Esophagus muscularis mucosa (tissue), 4 donors: ENCODE results near the gene CCNI2. TPM values are rescaled to one million over a fixed set of nuclear protein-coding genes. Genes with fewer than 3 reads are reported as not detected.

Source experiments
- DNase-seq: peaks from one replicate; pipeline ENCODE4 v3.0.0-alpha.2; 2017; ENCODE audit errors: extremely low spot score
- H3K27ac ChIP-seq, 4 donors: fragments of 200-600 bp; sonication (generic); replicated peaks in 1 of 4; 1 replicate in 3 of 4; 2 replicates in 1 of 4; pipeline ENCODE4 v1.5.1; 2016 to 2019; ENCODE audit warnings: mild to moderate bottlenecking in 1 of 4
- H3K27me3 ChIP-seq, 4 donors: fragments of 200-600 bp; sonication (generic); one replicate each; pipeline versions ENCODE4 v1.5.1 to v1.6.0; 2016 to 2019
- H3K36me3 ChIP-seq, 4 donors: fragments of 200-600 bp; sonication (generic); one replicate each; pipeline ENCODE4 v1.5.1; 2016 to 2019
- H3K4me1 ChIP-seq, 4 donors: fragments of 200-600 bp; sonication (generic); one replicate each; pipeline ENCODE4 v1.5.1; 2016 to 2019
- H3K4me3 ChIP-seq, 4 donors: fragments of 200-600 bp; sonication (generic); 1 replicate in 2 of 4; 2 replicates in 2 of 4; pipeline ENCODE4 v1.5.1; 2016 to 2019; ENCODE audit warnings: mild to moderate bottlenecking in 4 of 4, moderate library complexity in 1 of 4
- H3K9me3 ChIP-seq, 4 donors: fragments of 200-600 bp; sonication (generic); 1 replicate in 3 of 4; 2 replicates in 1 of 4; pipeline ENCODE4 v1.5.1; 2016 to 2019
- CTCF ChIP-seq, 3 experiments: fragments of 200-600 bp in 2 of 3; fragments of 450-650 bp in 1 of 3; sonication (generic) in 2 of 3; IDR thresholded peaks; one replicate each; pipeline ENCODE4 v1.5.1; 2017 to 2019; ENCODE audit warnings: antibody characterized with exemption in 3 of 3, mild to moderate bottlenecking in 2 of 3, moderate library complexity in 1 of 3
- EP300 ChIP-seq: sonication (generic); formaldehyde crosslinking; IDR thresholded peaks from one replicate; pipeline ENCODE4 v1.6.1; 2017; ENCODE audit warnings: antibody characterized with exemption
- POLR2A ChIP-seq: fragments of 450-650 bp; IDR thresholded peaks from one replicate; pipeline ENCODE4 v1.6.1; 2017; ENCODE audit warnings: antibody characterized with exemption, moderate library complexity, mild to moderate bottlenecking, low read depth
- POLR2AphosphoS5 ChIP-seq, 2 donors: sonication (generic); formaldehyde crosslinking; IDR thresholded peaks; one replicate each; pipeline ENCODE4 v1.6.1; 2017; ENCODE audit warnings: antibody characterized with exemption in 2 of 2
- WGBS: methylation state at CpG from one replicate; pipeline ENCODE4 v1.1.5; 2018; 5-methylcytosine and 5-hydroxymethylcytosine counted together
- intact Hi-C: fragments of 100-400 bp; cut with DNase I; formaldehyde crosslinking; loops from one replicate; pipeline ENCODE4 v1.15.1; 2023
- total RNA-seq, 4 donors: library from RNA; depleted of rRNA; stranded (reverse); fragments of >200 nt; gene quantifications; one replicate each; pipeline versions ENCODE4 v1.1.0 to v1.2.1, GENCODE V29; 2016

The CCNI2 gene
- total RNA-seq, 4 donors from 2014 or later = 0.39 TPM; not detected in 3

DNA sequence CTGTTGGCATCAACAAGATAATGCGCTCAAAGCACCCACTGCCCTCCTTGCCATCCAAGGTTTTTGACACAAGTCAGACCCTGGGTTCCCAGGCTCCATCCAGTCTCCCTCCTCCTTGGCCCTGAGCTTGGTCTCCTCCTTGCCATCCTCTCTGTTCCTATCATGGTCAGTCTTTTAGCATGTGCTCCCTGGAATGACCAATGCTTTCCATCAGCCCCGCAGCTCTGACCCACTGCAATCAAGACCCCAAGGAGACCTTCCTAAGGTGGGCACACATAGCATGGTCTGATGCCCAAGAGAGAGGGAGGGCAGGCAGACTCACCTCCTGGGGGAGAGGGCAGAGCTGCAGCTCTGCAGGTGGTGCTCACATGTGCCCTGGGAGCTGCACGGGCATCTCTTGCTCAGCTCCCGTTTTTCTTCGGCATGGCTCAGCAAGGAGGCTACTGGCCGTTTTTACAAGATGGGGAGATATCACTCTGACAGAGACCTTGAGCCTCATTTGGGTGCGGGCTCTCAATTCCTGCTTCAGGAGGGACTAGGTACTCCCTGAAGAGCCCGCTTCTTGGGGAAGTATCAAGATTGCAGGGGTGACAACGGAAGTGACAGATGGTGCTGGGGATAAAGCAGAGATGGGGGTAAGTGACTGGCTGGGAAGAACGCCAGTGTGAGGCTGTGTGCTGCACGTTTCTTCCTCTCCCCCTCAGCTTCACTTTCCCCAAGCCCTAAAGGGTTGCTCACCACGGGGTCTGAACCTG is 26.6 kb downstream of the CCNI2 start:
- no peak for DNase-seq
- 83% methylated on average over 5 of the region's 12 CpGs for WGBS

DNA sequence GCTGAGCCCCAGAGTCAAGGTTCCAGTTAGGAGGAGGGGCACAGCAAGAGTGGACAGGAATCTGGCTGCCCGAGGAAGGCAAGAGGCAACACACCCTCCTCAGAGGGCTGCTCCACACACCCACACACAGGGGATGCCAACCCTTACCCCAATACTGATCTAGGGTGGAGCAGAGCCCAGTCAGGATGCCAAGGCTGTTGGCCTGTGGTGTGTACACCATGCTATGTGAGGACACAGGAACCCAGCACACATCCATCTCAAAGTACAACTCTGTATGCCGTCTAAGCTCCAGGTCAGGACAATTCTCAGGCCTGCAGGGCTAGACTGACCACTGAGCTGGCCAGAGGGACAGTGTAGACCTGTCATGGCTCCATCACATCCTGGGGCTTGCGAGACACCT is 27.2 kb downstream of the CCNI2 start:
- no CpG with 5 or more reads among the region's 3 CpGs for WGBS
- intact Hi-C loops = no loop called here
- Histone ChIP-seq H3K36me3 (no peaks in the 10 kb centered on the region), H3K4me3 (no peak overlapping the region), H3K4me1 (peaks cover 52 to 77% (median 69%) of the 10 kb centered on the region in 4 donors), H3K27ac (peak overlapping the region; percentile 29 to 88 (median 82)), H3K9me3 (no peaks in the 10 kb centered on the region), H3K27me3 (no peaks in the 10 kb centered on the region)
- DNase-seq = no peak
- TF ChIP-seq POLR2AphosphoS5 (IDR thresholded peaks at IDR 0.05) (no peak), POLR2A (no peak), CTCF (IDR thresholded peaks at IDR 0.05) (no peak), EP300 (no peak)

More for the DNA sequence above, 26.6 kb downstream of the CCNI2 start:
- TF ChIP-seq CTCF (IDR thresholded peaks at IDR 0.05) = no peak
- TF ChIP-seq POLR2A = no peak
- TF ChIP-seq EP300 = no peak
- TF ChIP-seq POLR2AphosphoS5 (IDR thresholded peaks at IDR 0.05) = no peak
- Histone ChIP-seq H3K9me3 (no peaks in the 10 kb centered on the region), H3K27me3 (no peaks in the 10 kb centered on the region), H3K4me1 (peaks cover 55 to 81% (median 75%) of the 10 kb centered on the region in 4 donors), H3K36me3 (no peaks in the 10 kb centered on the region), H3K4me3 (no peak overlapping the region), H3K27ac (peak overlapping the region in 3 of 4 donors; percentile 29 to 88 (median 84))
- intact Hi-C loops = no loop called here

- 89% methylated on average over 5 of the region's 5 CpGs for WGBS
- H3K27me3 ChIP-seq = no peaks in the 10 kb centered on the region
- no peaks in the 10 kb centered on the region for H3K36me3 ChIP-seq
- peak overlapping the region; percentile 79 to 88 (median 84) for H3K27ac ChIP-seq
- no peak for DNase-seq
- H3K9me3 ChIP-seq = no peaks in the 10 kb centered on the region
- no peak for TF ChIP-seq CTCF (IDR thresholded peaks at IDR 0.05)
- no peak for TF ChIP-seq EP300
- no peak for TF ChIP-seq POLR2A
- no peak for TF ChIP-seq POLR2AphosphoS5 (IDR thresholded peaks at IDR 0.05)
- H3K4me1 ChIP-seq = peaks cover 52 to 77% (median 69%) of the 10 kb centered on the region in 4 donors
- H3K4me3 ChIP-seq = no peak overlapping the region
- intact Hi-C loops = loop anchor here (5.0 kb wide), 2 partner anchors 38 to 47 kb away; partner anchors contain the start of gene KIF3A
Measured at GRCh38 chr5:132774896-132775295, 27.7 kb downstream of the CCNI2 start.

DNA sequence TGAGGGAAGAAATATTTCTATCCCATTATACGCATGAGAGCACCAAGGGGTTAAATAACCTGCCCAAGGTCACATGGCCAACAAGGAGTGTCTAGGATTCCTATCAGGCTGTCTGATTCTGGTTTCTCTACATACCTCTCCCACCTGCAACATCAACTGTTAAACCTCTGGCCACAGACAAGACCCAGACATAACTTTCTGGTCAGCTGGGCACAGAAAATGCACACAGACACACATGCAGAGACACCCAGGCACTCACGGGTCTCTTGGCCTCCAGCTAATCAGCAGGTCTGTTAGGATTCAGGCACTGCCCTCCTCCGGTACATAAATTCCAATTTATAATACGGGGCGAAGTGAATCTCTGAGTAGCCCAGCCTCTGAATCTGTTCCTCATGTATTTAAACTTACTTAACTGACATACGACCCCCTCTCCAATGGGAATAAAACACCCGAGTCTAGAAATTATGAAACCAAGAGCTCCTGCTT is 28.3 kb downstream of the CCNI2 start:
- no peak for DNase-seq
- H3K9me3 ChIP-seq = no peaks in the 10 kb centered on the region
- H3K27ac ChIP-seq = peak overlapping the region; percentile 79 to 88 (median 84)
- H3K27me3 ChIP-seq = no peaks in the 10 kb centered on the region
- peaks cover 49 to 73% (median 66%) of the 10 kb centered on the region in 4 donors for H3K4me1 ChIP-seq
- H3K4me3 ChIP-seq = peak overlapping the region; percentile 87 to 95 (median 90)
- no peaks in the 10 kb centered on the region for H3K36me3 ChIP-seq
- WGBS = 39% methylated on average over 7 of the region's 7 CpGs
- intact Hi-C loops = loop anchor here (5.0 kb wide), 2 partner anchors 38 to 47 kb away; partner anchors contain the start of gene KIF3A
- TF ChIP-seq CTCF (IDR thresholded peaks at IDR 0.05) (no peak), EP300 (no peak), POLR2A (no peak), POLR2AphosphoS5 (IDR thresholded peaks at IDR 0.05) (no peak)
